Measurements from ENCODE around the gene FOXD3.

The FOXD3 gene

GRCh38 chr1:63322114-63322943, at the start of gene FOXD3:
Gene FOXD3, plus strand, starts transcription at chr1:63322567. Its CDS starts 492 bp downstream, at chr1:63323059.
- no peak for DNase-seq (ENCODE audit: low spot score)

- no peak for DNase-seq (ENCODE audit: low spot score)
Measured at GRCh38 chr1:63272811-63273210, 49.6 kb upstream of the FOXD3 start.

GRCh38 chr1:63274371-63274770, 48.0 kb upstream of the FOXD3 start:
- no peak for DNase-seq (ENCODE audit: low spot score)

GRCh38 chr1:63274979-63275378, 47.4 kb upstream of the FOXD3 start:
- DNase-seq (ENCODE audit: low spot score) = no peak

GRCh38 chr1:63276624-63277023, 45.7 kb upstream of the FOXD3 start:
- DNase-seq (ENCODE audit: low spot score) = no peak

GRCh38 chr1:63277195-63278192, 44.9 kb upstream of the FOXD3 start:
- no peak for DNase-seq (ENCODE audit: low spot score)

GRCh38 chr1:63281753-63282152, 40.6 kb upstream of the FOXD3 start:
- no peak for DNase-seq (ENCODE audit: low spot score)

- no peak for DNase-seq (ENCODE audit: low spot score)
Measured at GRCh38 chr1:63289135-63289534, 33.2 kb upstream of the FOXD3 start.

- no peak for DNase-seq (ENCODE audit: low spot score)
Measured at GRCh38 chr1:63294803-63295594, 27.4 kb upstream of the FOXD3 start.

GRCh38 chr1:63304410-63304809, 18.0 kb upstream of the FOXD3 start:
- no peak for DNase-seq (ENCODE audit: low spot score)

GRCh38 chr1:63305043-63305442, 17.3 kb upstream of the FOXD3 start:
- no peak for DNase-seq (ENCODE audit: low spot score)

GRCh38 chr1:63307196-63307794, 15.1 kb upstream of the FOXD3 start:
- DNase-seq (ENCODE audit: low spot score) = no peak

- DNase-seq (ENCODE audit: low spot score) = no peak
Measured at GRCh38 chr1:63316598-63316983, 5.8 kb upstream of the FOXD3 start.

GRCh38 chr1:63316984-63317816, 5.2 kb upstream of the FOXD3 start:
- DNase-seq (ENCODE audit: low spot score) = peak; percentile 37

- DNase-seq (ENCODE audit: low spot score) = no peak
Measured at GRCh38 chr1:63317817-63318152, 4.6 kb upstream of the FOXD3 start.

- no peak for DNase-seq (ENCODE audit: low spot score)
Measured at GRCh38 chr1:63318201-63318979, 4.0 kb upstream of the FOXD3 start.

GRCh38 chr1:63319046-63320021, 3.0 kb upstream of the FOXD3 start:
- no peak for DNase-seq (ENCODE audit: low spot score)

- no peak for DNase-seq (ENCODE audit: low spot score)
Measured at GRCh38 chr1:63320022-63320721, 2.2 kb upstream of the FOXD3 start.

Measured in CD4-positive, alpha-beta T cell treated with Interleukin-6 at 100 ng/mL for 8 hours (primary cell).